Activated T-helper 1 cell treated with anti-CD3 and anti-CD28 coated beads, Interleukin-12 subunit alpha, Interleukin-12 subunit beta, Interleukin-2, Interleukin-4 antibody, amounts not matched to agents 30 ng/mL and 10 ng/mL and 1 ng/mL, durations not matched to agents 14 hours and 24 hours and 36 hours (primary cell): ENCODE results near the gene IL1RAP. TPM values are rescaled to one million over a fixed set of nuclear protein-coding genes. Genes with fewer than 3 reads are reported as not detected.

Experiments used
- DNase-seq: peaks from one replicate; pipeline ENCODE4 v3.0.0; 2021; ENCODE audit warnings: low spot score
- H3K27ac Mint-ChIP-seq: one replicate; pipeline ENCODE4 v1.8.0; 2021; ENCODE audit warnings: mild to moderate bottlenecking, mixed read lengths
- H3K27me3 Mint-ChIP-seq: one replicate; pipeline ENCODE4 v1.8.0; 2022; ENCODE audit warnings: mild to moderate bottlenecking, moderate library complexity, mixed read lengths; ENCODE audit not compliant: insufficient read depth
- H3K36me3 Mint-ChIP-seq: one replicate; pipeline ENCODE4 v1.8.0; 2021; ENCODE audit warnings: low read depth, mixed read lengths
- H3K4me1 Mint-ChIP-seq: one replicate; pipeline ENCODE4 v1.8.0; 2021; ENCODE audit warnings: low read depth, mixed read lengths
- H3K4me3 Mint-ChIP-seq: one replicate; pipeline ENCODE4 v1.8.0; 2021; ENCODE audit warnings: mild to moderate bottlenecking, moderate library complexity, mixed read lengths
- H3K9me3 Mint-ChIP-seq: one replicate; pipeline ENCODE4 v1.8.0; 2021; ENCODE audit warnings: mixed read lengths
- intact Hi-C: fragments of 100-400 bp; cut with micrococcal nuclease; formaldehyde crosslinking; loops from one replicate; pipeline ENCODE4 v1.15.1; 2024
- total RNA-seq: library from RNA; stranded (reverse); gene quantifications from 2 replicates; pipeline ENCODE4 v1.2.3, GENCODE V29; 2022

The IL1RAP gene
- total RNA-seq, 1 donor from 2014 or later: 26.4 TPM

- DNase-seq: no peak
- peaks cover 21% of the 10 kb centered on the region for H3K36me3 Mint-ChIP-seq
- H3K4me1 Mint-ChIP-seq: peaks cover 22% of the 10 kb centered on the region
- no peak overlapping the region for H3K4me3 Mint-ChIP-seq
- H3K9me3 Mint-ChIP-seq: no peaks in the 10 kb centered on the region
- intact Hi-C loops: no loop called here
- H3K27ac Mint-ChIP-seq: no peak overlapping the region
- H3K27me3 Mint-ChIP-seq: no peaks in the 10 kb centered on the region
These were observed 79.2 kb downstream of the IL1RAP start for GRCh38 chr3:190593075-190593474.

GRCh38 chr3:190594171-190594570 lies 80.3 kb downstream of the IL1RAP start:
- intact Hi-C loops: no loop called here
- no peak for DNase-seq
- Mint-ChIP-seq H3K27me3 (no peaks in the 10 kb centered on the region), H3K4me1 (peaks cover 22% of the 10 kb centered on the region), H3K4me3 (no peak overlapping the region), H3K9me3 (peaks cover 4% of the 10 kb centered on the region), H3K27ac (no peak overlapping the region), H3K36me3 (peaks cover 21% of the 10 kb centered on the region)

GRCh38 chr3:190595179-190595795 lies 81.4 kb downstream of the IL1RAP start:
- no peak for DNase-seq
- Mint-ChIP-seq H3K4me1 (peaks cover 27% of the 10 kb centered on the region), H3K4me3 (no peak overlapping the region), H3K9me3 (peaks cover 4% of the 10 kb centered on the region), H3K27me3 (no peaks in the 10 kb centered on the region), H3K36me3 (peaks cover 24% of the 10 kb centered on the region), H3K27ac (peak overlapping the region; percentile 2)
- intact Hi-C loops: no loop called here

- DNase-seq: no peak
- Mint-ChIP-seq H3K27ac (no peak overlapping the region), H3K9me3 (peaks cover 4% of the 10 kb centered on the region), H3K4me1 (peaks cover 30% of the 10 kb centered on the region), H3K36me3 (peaks cover 26% of the 10 kb centered on the region), H3K4me3 (no peak overlapping the region), H3K27me3 (no peaks in the 10 kb centered on the region)
- intact Hi-C loops: no loop called here
These were observed 81.9 kb downstream of the IL1RAP start for GRCh38 chr3:190595807-190596206.

- Mint-ChIP-seq H3K27me3 (no peaks in the 10 kb centered on the region), H3K4me3 (no peak overlapping the region), H3K9me3 (peaks cover 4% of the 10 kb centered on the region), H3K4me1 (peaks cover 30% of the 10 kb centered on the region), H3K36me3 (peaks cover 26% of the 10 kb centered on the region), H3K27ac (no peak overlapping the region)
- intact Hi-C loops: no loop called here
- DNase-seq: no peak
These were observed 82.7 kb downstream of the IL1RAP start for GRCh38 chr3:190596349-190597285.

- no peak overlapping the region for H3K27ac Mint-ChIP-seq
- H3K4me1 Mint-ChIP-seq: peaks cover 30% of the 10 kb centered on the region
- H3K36me3 Mint-ChIP-seq: peaks cover 26% of the 10 kb centered on the region
- DNase-seq: no peak
- H3K4me3 Mint-ChIP-seq: no peak overlapping the region
- no peaks in the 10 kb centered on the region for H3K27me3 Mint-ChIP-seq
- intact Hi-C loops: no loop called here
- H3K9me3 Mint-ChIP-seq: peaks cover 4% of the 10 kb centered on the region
These were observed 83.4 kb downstream of the IL1RAP start for GRCh38 chr3:190597291-190597690.

GRCh38 chr3:190601622-190602021 lies 87.7 kb downstream of the IL1RAP start:
- no peak for DNase-seq
- Mint-ChIP-seq H3K9me3 (peaks cover 17% of the 10 kb centered on the region), H3K4me3 (no peak overlapping the region), H3K36me3 (peaks cover 49% of the 10 kb centered on the region), H3K27me3 (no peaks in the 10 kb centered on the region), H3K4me1 (peaks cover 40% of the 10 kb centered on the region), H3K27ac (no peak overlapping the region)
- intact Hi-C loops: no loop called here

GRCh38 chr3:190605385-190605784 lies 91.5 kb downstream of the IL1RAP start:
- peak overlapping the region; percentile 64 for H3K27ac Mint-ChIP-seq
- H3K36me3 Mint-ChIP-seq: peaks cover 56% of the 10 kb centered on the region
- intact Hi-C loops: no loop called here

GRCh38 chr3:190606596-190606995 lies 92.7 kb downstream of the IL1RAP start:
- Mint-ChIP-seq H3K27ac (no peak overlapping the region), H3K27me3 (no peaks in the 10 kb centered on the region), H3K4me3 (no peak overlapping the region), H3K36me3 (peaks cover 58% of the 10 kb centered on the region), H3K9me3 (peaks cover 14% of the 10 kb centered on the region), H3K4me1 (peaks cover 33% of the 10 kb centered on the region)
- DNase-seq: no peak
- intact Hi-C loops: no loop called here

More at GRCh38 chr3:190605385-190605784, 91.5 kb downstream of the IL1RAP start:
- Mint-ChIP-seq H3K4me1 (peaks cover 34% of the 10 kb centered on the region), H3K9me3 (peaks cover 14% of the 10 kb centered on the region), H3K4me3 (no peak overlapping the region), H3K27me3 (no peaks in the 10 kb centered on the region)
- DNase-seq: no peak

GRCh38 chr3:190607021-190607420 lies 93.1 kb downstream of the IL1RAP start:
- no peak for DNase-seq
- Mint-ChIP-seq H3K36me3 (peaks cover 60% of the 10 kb centered on the region), H3K9me3 (peaks cover 14% of the 10 kb centered on the region), H3K4me1 (peaks cover 33% of the 10 kb centered on the region), H3K27ac (no peak overlapping the region), H3K4me3 (no peak overlapping the region), H3K27me3 (no peaks in the 10 kb centered on the region)
- intact Hi-C loops: no loop called here

- Mint-ChIP-seq H3K27ac (no peak overlapping the region), H3K27me3 (no peaks in the 10 kb centered on the region), H3K36me3 (peaks cover 67% of the 10 kb centered on the region), H3K4me1 (peaks cover 37% of the 10 kb centered on the region), H3K4me3 (no peak overlapping the region), H3K9me3 (peaks cover 17% of the 10 kb centered on the region)
- DNase-seq: no peak
- intact Hi-C loops: no loop called here
These were observed 95.1 kb downstream of the IL1RAP start for GRCh38 chr3:190608850-190609589.

GRCh38 chr3:190614226-190615059 lies 100.6 kb downstream of the IL1RAP start:
- Mint-ChIP-seq H3K9me3 (peaks cover 17% of the 10 kb centered on the region), H3K36me3 (peaks cover 45% of the 10 kb centered on the region), H3K27ac (peak overlapping the region; percentile 68), H3K4me1 (peaks cover 65% of the 10 kb centered on the region), H3K27me3 (no peaks in the 10 kb centered on the region), H3K4me3 (peak overlapping the region; percentile 5)
- intact Hi-C loops: loop anchor here (5.0 kb wide), 4 partner anchors 83 to 1862 kb away; no protein-coding TSS in a partner anchor
- DNase-seq: no peak
